HG03196 (cell line): ENCODE measurements around the gene PLA1A.
A peak's percentile ranks its signal among the peaks of the same experiment; 100 is the strongest.
"Not testable (repeated sequence)": the region's sequence is repeated elsewhere in the genome, so short reads cannot be mapped to it uniquely, and the experiment has no call there.

Source experiments
- ATAC-seq: cut with Tn5 transposase; IDR thresholded peaks from one replicate; pipeline ENCODE4 v1.9.1; 2021; ENCODE audit not compliant: unreplicated experiment

PLA1A gene

GRCh38 chr3:119579366-119580066 lies 18.2 kb upstream of the PLA1A start, which contains the start of gene ADPRH:
ADPRH (plus strand) TSS chr3:119579492; CDS start chr3:119582170, 2,678 bp downstream.
- ATAC-seq, result peak; percentile 58

DNA sequence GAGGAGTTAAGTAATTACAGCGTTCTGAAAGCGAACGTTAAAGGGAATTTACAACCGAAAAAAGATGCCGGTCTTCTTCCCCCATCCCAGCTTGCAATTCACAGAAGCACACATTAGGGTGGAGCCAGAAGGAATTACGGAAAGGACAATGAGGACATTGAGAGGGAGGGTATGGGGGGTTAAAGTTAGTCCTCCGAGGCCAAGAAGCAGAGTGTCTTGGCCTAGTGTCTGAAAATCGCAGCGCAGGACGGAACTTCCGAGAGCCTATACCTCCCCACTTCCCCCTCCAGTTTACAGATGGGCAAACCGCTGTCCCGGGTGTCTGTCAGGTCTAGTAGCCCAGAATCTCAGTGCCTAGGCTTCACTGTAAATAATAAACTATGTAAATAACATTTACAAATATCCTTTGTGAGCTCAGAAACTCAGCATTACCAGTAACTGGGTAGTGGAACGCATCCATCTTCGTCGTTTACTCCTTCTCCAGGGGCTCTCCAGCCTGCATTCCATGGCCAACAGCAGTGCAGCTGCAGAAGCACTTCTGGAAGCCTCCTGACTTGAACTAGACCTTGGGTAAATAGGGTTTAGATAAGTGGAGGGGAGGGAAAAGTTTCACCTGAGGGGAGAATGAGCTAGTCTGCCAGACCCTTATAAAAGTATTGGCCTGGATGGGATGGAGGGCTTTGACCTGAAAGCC lies 17.5 kb upstream of the PLA1A start:
- peak; percentile 66 for ATAC-seq

GRCh38 chr3:119582178-119582577 lies 15.5 kb upstream of the PLA1A start:
- no peak for ATAC-seq

DNA sequence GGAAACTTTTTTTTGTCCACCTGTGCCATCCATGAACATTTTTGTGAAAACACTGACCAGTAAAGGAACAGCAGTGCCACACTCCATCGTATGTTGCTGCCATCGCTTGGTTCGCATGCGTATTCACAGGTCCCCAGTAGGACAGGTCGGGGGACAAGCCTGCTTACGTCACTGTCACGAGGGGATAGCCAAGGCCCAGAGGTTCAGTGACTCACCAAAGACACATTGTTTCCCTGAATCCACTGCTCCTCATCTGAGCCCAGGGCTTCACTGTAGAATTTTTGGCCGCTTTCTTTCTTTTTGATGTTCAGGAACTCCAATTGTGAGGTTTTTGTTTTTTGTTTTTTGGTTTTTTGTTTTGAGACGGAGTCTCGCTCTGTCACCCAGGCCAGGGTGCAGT lies 12.5 kb upstream of the PLA1A start:
- ATAC-seq, result no peak

GRCh38 chr3:119585856-119586570 lies 11.7 kb upstream of the PLA1A start:
- ATAC-seq, result no peak

DNA sequence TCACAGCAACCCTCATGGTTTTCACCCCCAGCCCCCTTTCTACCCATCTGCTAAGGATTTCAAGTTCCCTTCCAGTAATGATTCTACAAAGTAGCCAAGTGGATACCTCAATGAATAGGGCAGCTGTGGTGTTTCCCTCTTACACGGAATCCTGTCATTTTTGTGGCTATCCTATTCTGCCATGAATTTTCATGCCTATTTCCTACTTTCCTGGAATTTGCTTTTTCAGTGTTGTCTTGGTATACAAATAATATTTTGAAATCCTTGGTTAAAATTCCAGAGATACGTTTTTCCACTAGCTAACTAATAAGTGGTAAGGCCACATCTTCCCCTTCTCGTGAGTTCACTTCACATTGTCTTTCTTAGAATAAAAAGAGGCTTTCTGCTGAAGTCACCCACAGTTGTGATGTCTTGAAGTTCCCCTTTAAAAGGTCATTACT lies 10.9 kb upstream of the PLA1A start:
- ATAC-seq, result no peak

- ATAC-seq, result no peak
Observed at GRCh38 chr3:119588112-119588511, 9.6 kb upstream of the PLA1A start.

DNA sequence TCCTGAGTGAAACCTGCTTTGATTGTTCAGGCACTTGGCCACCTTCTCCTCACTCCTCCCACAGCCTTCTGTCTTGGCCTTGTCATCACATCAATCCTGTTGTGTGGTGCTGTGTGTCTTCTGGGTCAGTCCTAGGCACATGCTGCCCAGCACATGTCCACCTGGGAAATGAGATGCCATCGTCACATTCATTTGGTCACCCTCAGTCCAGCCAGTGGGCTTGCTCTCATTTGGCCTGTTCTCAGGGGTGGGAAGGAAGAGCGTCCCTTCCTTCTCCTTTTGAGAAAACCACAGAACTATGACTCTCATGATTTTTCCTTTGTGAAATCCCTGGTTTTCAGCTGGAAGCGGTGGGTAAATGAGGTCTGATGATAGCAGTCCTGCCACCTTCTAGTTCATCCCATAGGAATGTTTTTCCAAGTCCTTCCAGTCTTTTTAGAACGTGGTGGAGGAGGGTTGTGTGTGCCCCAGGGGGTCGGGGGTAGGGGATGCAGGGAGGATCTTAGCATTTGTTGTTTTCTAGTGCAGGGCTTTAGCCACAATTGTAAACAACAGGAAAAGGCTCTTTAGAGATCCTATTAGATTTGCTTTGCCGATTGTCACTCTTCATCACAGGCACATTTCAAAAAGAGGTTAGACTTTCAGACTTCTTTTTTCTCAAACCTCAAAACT lies 8.4 kb upstream of the PLA1A start:
- no peak for ATAC-seq

DNA sequence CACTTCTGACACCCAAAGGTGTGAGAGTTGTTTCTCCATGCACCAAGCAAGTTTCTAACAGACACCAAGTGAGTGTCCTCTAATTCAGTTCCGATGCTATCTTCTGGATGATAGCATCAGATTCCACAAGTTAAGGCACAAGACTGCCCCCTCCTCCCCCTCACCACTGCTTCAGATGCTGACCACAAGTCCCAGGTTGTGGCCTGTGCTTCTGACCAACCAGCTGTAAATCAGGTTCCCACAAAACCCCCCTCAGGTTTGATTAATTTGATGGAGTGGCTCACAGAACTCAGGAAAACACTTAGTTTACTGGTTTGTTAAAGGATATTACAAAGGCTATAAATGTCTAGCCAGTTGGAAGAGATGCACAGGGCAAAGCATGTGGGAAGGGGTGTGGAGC lies 7.0 kb upstream of the PLA1A start:
- no peak for ATAC-seq

DNA sequence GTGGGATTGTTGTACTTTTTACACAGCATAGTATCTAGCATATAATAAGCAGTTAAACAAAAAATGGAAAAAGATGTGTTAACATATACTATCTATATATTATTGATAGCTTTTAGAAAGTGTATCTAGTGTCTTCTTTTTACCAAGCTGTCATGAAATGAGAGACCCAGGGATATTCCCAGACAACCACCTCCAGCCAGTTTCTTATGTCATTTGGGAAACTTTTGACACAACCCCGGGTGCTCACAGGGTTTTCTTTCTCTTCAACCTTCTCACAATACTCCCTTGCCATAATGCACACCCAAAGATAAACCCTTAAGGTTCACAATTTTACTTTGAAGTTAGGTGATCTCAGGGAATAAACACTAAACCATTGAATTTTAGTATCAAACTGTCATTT lies 4.8 kb upstream of the PLA1A start:
- no peak for ATAC-seq

DNA sequence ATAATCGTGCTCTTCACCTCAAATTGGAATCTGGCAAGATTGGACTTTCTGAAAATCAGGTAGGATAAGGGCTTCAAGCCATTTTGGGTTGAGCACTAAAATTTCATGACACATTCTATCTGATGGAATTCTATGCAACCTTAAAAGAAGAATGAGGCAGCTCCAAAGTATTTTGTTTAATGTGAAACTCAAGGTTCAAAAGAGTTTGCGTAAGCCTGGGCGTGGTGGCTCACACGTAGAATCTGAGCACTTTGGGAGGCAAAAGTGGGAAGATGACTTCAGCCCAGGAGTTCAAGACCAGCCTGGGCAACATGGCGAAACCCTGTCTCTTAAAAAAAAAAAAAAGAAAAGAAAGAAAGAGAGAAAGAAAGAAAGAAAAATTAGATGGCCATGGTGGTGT lies 3.6 kb upstream of the PLA1A start:
- ATAC-seq, result no peak

DNA sequence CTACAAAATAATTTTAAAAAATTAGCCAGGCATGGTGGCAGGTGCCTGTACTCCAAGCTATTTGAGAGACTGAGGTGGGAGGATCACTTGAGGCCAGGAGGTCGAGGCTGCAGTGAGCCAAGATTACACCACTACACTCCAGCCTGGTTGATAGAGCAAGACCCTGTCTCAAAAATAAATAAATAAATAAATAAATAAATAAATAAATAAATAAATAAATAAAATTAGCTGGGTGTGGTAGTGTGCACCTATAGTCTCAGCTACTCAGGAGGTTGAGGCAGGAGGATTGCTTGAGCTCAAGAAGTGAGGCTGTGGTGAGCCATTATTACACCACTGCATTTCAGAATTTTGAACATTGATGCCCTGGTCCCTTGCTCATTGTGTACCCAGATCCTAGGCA lies 2.8 kb upstream of the PLA1A start:
- ATAC-seq, result not testable (repeated sequence)

- ATAC-seq, result no peak
Observed at GRCh38 chr3:119595639-119596334, 1.9 kb upstream of the PLA1A start.

- no peak for ATAC-seq
Observed at GRCh38 chr3:119596398-119596797, 1.3 kb upstream of the PLA1A start.

- peak; percentile 48 for ATAC-seq
Observed at GRCh38 chr3:119598410-119599098, 869 bp downstream of the PLA1A start.

DNA sequence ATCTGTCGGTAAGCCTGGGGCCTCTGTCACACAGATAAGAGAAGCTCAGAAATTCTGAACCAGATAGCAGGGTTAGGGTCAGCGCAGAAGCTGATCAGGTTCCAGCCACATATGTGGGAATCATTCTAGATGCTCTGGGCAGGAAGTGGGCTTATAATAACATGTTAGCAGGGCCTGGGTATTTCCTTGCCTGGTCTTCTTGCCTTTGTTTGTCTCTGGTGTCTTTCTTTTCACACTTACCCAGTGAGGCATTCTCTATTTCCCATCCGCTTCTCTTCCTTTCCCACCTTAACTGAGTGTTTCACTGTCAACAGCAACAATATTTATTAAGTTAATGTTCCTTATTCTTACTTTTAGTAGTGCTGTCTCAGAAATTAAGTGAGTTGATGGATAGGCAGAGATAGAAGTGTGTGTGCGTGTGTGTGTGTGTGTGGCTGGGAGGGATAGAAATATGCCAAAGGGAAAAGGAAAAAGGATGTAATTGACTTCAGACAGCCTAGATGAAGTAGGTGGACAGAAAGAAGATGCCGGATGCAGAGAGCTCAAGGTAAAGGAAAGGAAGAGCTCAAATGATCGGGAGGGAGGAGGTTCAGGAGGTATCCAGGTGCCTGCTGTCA lies 2.0 kb downstream of the PLA1A start:
- no peak for ATAC-seq

- ATAC-seq, result peak; percentile 61
Observed at GRCh38 chr3:119600732-119601131, 3.0 kb downstream of the PLA1A start.

GRCh38 chr3:119601154-119601553 lies 3.5 kb downstream of the PLA1A start:
- ATAC-seq, result no peak

- no peak for ATAC-seq
Observed at GRCh38 chr3:119602676-119603075, 5.0 kb downstream of the PLA1A start.

DNA sequence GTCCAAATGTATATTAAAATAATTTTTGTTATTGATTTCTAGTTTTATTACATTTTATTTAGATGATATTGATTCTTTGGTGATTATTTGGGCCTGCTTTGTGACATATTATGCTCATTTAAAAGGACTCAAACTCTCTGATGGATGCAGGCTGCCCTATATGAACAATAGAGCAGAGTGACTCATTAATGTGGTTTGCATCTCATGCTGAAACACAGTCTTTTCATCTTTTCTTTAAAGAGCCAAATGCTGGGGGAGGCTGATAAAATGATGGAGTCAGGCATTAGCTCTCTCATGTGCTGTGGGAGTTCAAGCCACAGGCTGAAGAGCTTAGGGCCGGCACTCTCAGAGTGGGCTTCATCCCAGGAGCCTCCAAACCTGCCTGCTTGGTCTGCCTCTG lies 7.2 kb downstream of the PLA1A start:
- no peak for ATAC-seq
